ENCODE results near the gene FAT1.
A peak's percentile ranks its signal among the peaks of the same experiment; 100 is the strongest.

FAT1 gene

DNA sequence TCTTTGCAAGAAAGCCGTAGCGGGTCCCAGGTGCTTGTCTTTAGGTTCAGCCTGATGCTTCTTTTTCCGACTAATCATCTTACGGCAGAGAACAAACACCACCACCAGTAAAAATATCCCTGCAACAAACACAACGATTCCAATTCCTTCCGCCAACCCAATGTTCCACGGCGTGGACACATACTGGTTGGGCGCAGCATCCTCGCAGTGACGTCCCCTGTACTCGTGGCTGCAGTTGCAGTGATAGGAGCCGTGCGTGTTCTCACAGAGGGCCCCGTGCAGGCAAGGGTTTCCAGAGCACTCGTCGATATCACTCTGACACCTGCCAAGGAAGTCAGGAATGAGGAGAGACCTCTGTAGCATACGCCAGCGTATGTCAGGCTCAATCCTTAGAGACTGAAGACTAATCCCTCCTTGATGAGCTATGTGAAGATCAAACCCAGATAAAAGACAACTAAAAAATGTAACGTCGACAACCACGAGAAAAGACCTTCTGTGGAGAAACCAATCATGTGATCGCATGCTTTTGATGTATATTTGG lies 126.7 kb downstream of the FAT1 start:
- DNase-seq (ENCODE audit: low read depth, low spot score) = peak; percentile 81
- peak overlapping the region; percentile 68 for H3K4me3 ChIP-seq (ENCODE audit: low read length)

DNA sequence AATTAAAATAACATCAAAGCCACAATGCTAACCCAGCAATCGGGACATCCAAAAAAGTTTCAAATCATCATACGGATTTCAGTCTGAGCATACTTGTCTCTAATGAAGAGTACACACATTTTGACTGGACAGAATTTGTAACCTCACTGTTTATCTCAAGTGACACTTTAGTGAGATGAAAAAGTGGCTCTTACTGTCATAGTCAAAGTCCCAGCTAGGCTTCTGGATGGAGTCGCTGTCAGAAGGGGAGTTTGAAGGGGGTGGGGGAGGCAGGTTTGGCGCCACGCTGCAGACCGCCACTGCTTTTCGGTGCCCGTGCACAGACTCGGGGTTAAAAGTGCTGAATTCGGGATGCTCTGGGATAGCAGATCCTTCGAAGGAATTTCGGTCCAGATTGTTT lies 127.3 kb downstream of the FAT1 start:
- peak overlapping the region; percentile 68 for H3K4me3 ChIP-seq (ENCODE audit: low read length)
- DNase-seq (ENCODE audit: low read depth, low spot score) = peak; percentile 57

DNA sequence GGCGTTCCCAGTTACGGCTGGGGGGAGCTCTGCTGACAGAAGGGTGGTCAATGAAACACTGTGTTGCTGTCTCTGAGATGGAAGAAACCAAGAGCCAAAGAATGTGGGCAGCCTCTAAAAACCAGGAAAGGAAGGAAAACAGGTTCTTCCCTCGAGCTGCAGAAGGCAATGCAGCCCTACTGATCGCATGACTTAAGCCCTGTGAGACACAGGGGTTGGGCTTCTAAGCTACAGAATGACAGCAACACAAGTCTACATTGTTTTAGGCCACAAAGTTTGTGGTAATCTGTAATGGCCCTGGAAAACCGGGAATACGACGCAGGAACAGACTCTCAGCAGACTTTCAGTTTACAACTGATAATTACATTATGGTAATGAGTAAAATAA lies 130.1 kb downstream of the FAT1 start:
- DNase-seq (ENCODE audit: low read depth, low spot score) = peak; percentile 56
- peak overlapping the region; percentile 43 for H3K4me3 ChIP-seq (ENCODE audit: low read length)

DNA sequence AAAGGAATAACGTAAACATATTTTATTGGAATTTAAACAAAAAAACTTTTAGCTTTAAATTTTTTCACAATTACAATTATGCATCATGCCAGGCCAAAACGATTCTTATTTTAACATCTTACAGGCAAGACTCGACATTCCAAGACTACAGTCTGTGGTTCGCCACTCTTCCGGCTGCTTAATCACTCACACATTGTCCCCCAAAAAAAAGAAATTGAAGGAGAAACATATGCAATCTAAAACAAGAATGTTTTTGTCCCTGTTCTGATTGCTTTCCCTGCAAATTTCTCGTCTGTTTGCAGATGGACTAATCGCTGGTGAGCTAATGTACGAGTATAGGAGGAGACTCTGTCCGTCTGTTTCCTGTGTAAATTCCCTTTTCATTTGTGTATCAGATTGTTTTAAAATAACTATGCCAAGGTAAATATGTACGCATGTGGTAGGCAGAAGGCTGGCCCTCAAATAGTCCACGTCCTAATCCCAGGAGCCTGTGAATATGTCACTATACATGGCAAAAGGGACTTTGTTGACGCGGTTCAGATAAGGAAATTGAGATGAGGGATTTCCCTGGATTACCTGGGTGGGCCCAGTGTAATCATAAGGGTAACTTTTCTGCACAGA lies 130.6 kb downstream of the FAT1 start:
- H3K4me3 ChIP-seq (ENCODE audit: low read length) = peak overlapping the region; percentile 43
- peak; percentile 76 for DNase-seq (ENCODE audit: low read depth, low spot score)

DNA sequence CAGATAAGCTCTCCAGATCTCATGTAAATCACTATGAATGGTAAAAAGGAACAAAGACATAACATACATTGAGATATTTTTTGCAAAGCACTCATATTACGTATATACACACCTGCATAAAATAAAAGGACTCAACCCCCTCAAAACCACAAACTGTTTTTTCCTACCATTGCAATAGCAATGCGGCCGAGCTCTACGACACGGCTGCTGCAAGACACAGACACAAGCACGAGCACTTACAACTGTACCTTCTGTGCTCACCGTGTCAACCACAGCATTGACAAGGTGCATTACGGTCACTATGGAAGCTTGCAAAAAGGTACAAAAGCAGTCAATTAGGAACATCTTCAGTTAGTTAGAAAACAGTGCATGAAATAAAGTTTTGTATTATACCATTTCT lies 131.2 kb downstream of the FAT1 start:
- peak; percentile 99 for DNase-seq (ENCODE audit: low read depth, low spot score)
- H3K4me3 ChIP-seq (ENCODE audit: low read length) = peak overlapping the region; percentile 43

GRCh38 chr4:186591651-186592050 lies 132.0 kb downstream of the FAT1 start:
- DNase-seq (ENCODE audit: low read depth, low spot score) = peak; percentile 51
- peak overlapping the region; percentile 43 for H3K4me3 ChIP-seq (ENCODE audit: low read length)

- no peak overlapping the region for H3K4me3 ChIP-seq (ENCODE audit: low read length)
- no peak for DNase-seq (ENCODE audit: low read depth, low spot score)
These were observed 135.2 kb downstream of the FAT1 start for GRCh38 chr4:186588503-186588902.

DNA sequence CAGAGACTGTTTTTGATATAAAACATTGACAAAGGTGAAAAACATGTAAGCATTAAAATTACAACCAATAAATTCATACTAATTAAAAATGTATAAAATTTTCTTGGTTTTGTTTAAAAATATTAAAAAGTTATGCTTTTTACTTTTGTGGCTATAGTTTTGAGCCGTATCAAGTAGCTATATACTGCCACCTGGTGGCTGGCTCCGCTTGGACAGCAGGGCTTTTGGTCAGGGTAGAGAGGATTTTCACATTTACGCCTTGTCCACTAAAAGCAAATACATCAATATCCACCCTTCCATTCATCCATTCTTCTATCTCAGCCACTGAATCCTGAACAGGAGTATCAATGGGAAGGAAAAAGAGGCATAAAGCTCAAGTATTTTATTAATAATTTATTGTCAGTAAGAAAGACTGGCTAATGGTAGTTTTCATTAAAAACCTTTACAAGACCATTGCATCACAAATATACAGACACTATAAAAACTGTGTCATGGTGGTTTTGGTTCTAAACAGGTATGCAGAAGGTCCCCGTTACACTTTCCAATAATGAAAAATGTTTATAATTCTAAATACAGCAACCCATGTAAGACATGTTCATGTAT lies 136.1 kb downstream of the FAT1 start:
- peak; percentile 41 for DNase-seq (ENCODE audit: low read depth, low spot score)
- H3K4me3 ChIP-seq (ENCODE audit: low read length) = no peak overlapping the region

DNA sequence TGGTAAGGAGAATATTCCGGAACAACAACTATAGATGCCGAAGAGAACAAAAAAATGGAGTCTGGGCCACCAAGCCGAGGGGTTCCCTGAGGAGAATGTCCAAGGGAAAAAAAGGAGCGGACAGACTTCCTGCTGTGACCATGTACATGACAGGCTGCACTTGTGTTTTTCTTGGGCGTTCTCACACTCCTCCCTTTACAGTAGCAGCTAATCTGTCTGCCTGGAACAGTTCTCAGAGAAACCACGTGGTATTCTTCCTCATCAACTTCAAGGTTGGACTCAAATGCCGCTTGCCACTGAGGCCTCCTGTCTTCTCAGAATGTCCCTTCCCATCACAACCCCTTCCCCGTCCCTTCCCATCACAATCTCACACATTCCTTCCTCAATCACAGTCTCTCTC lies 137.5 kb downstream of the FAT1 start:
- no peak for DNase-seq (ENCODE audit: low read depth, low spot score)

GRCh38 chr4:186584912-186585311 lies 138.7 kb downstream of the FAT1 start:
- DNase-seq (ENCODE audit: low read depth, low spot score) = no peak
- no peak overlapping the region for H3K4me3 ChIP-seq (ENCODE audit: low read length)

More for the DNA sequence above, 137.5 kb downstream of the FAT1 start:
- H3K4me3 ChIP-seq (ENCODE audit: low read length) = no peak overlapping the region

DNA sequence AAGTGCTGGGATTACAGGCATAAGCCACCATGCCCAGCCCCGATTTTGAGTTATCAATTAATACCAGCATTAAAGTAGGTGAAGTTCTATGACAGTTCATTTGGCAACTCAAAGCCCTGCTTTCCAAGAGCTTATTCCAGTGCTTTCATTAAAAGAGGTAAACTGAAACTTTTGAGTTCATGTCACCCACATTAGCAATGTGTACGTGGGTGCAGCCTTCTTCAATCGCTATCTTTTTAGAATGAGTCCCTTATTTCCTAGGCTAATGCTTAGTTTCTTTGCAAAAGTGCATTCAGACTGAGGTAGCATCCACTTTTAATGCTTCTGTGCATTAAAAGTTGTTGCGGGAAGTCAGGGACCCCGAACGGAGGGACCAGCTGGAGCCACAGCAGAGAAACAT lies 142.2 kb downstream of the FAT1 start:
- no peak for DNase-seq (ENCODE audit: low read depth, low spot score)
- no peak overlapping the region for H3K4me3 ChIP-seq (ENCODE audit: low read length)

DNA sequence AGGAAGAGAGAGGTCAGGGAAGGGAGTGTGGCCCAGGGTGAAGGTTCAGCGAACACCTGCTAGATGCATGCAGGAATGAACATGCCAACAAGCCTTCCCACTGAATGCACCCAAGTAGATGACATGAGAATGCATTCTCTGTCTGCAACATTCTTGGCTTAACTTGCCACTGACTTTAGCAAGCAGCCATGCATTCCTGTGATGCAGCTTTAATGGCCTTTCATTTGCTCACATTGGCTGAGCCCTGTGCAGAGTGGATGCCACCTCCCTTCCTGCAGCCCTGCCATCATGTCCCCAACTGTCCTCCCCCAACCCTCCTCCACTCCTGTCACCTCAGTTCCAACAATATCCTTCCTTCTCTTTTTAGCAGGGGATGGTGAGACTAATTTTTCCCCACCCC lies 143.0 kb downstream of the FAT1 start:
- no peak overlapping the region for H3K4me3 ChIP-seq (ENCODE audit: low read length)
- DNase-seq (ENCODE audit: low read depth, low spot score) = no peak

- no peak overlapping the region for H3K4me3 ChIP-seq (ENCODE audit: low read length)
These were observed 153.3 kb downstream of the FAT1 start for GRCh38 chr4:186570193-186570996.

GRCh38 chr4:186569533-186570192 lies 154.0 kb downstream of the FAT1 start:
- no peak overlapping the region for H3K4me3 ChIP-seq (ENCODE audit: low read length)
- no peak for DNase-seq (ENCODE audit: low read depth, low spot score)

More at GRCh38 chr4:186570193-186570996, 153.3 kb downstream of the FAT1 start:
- DNase-seq (ENCODE audit: low read depth, low spot score) = no peak

GRCh38 chr4:186566068-186566467 lies 157.6 kb downstream of the FAT1 start:
- no peak for DNase-seq (ENCODE audit: low read depth, low spot score)
- no peak overlapping the region for H3K4me3 ChIP-seq (ENCODE audit: low read length)

GRCh38 chr4:186563761-186564160 lies 159.9 kb downstream of the FAT1 start:
- no peak for DNase-seq (ENCODE audit: low read depth, low spot score)
- H3K4me3 ChIP-seq (ENCODE audit: low read length) = no peak overlapping the region

DNA sequence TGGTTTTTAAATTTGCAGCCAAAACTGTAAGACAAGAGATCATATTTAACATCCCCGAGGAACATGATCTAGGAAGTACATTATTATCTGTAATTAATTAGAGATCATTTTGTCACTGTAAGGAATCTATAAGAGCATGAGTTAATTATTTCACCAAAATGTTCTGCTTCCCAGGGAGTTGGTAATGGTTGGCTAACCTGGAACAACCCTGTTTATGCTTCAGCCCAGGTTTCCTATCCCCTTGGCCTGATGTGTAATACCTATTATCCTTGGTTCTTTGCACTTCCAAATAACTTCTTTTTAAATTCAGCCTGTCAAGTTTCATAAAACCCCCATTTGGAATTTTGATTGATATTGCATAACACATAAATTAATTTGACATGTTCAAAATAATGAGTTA lies 161.9 kb downstream of the FAT1 start:
- DNase-seq (ENCODE audit: low read depth, low spot score) = no peak
- no peak overlapping the region for H3K4me3 ChIP-seq (ENCODE audit: low read length)

- no peak for DNase-seq (ENCODE audit: low read depth, low spot score)
These were observed 163.0 kb downstream of the FAT1 start for GRCh38 chr4:186560647-186561046.

DNA sequence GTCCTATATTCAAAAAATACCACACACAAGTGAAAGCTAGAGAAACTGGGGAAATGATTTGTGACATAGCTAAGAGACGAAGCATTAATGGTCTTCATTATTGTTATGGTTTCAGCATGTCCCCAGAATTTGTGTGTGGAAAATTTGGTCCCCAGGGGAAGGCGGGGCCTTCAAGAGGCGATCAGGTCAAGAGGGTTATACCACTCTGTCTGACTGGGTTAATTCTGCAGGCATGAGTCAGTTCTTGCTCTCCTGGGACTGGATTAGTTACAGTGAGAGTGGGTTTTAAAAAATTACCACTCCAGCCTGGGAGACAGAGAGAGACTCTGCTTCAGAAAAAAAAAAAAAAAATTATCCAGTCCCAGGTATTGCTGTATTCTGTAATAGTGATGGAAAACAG lies 166.2 kb downstream of the FAT1 start:
- no peak overlapping the region for H3K4me3 ChIP-seq (ENCODE audit: low read length)
- DNase-seq (ENCODE audit: low read depth, low spot score) = no peak

More at GRCh38 chr4:186560647-186561046, 163.0 kb downstream of the FAT1 start:
- H3K4me3 ChIP-seq (ENCODE audit: low read length) = no peak overlapping the region

DNA sequence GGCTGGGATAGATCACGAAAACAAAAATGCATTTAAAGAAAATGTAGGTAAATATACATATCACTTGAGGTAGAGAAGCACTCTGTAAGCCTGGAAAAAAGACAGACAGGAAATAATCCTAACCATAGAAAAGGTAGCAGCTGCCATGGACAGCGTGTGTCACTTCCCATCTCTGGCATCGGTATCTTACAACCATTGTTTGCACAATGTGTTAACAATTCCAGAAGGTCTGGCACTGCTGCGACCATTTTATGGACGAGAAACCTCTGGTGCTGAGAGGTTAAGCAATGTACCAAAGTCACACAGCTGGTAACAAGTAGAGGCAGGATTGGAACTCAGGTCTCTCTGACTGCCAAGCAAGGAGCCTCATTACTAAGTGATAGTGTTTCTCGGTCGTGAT lies 166.6 kb downstream of the FAT1 start:
- no peak for DNase-seq (ENCODE audit: low read depth, low spot score)
- no peak overlapping the region for H3K4me3 ChIP-seq (ENCODE audit: low read length)

Measured in Jurkat, Clone E6-1 (cell line).